Liver (tissue), 9 donors: Measurements from ENCODE around the gene ADRA2B. TPM values are rescaled to one million over a fixed set of nuclear protein-coding genes. Genes with fewer than 3 reads are reported as not detected.

ENCODE experiments used
- DNase-seq: peaks from one replicate; pipeline ENCODE4 v3.0.0-alpha.2; 2017; ENCODE audit warnings: low spot score
- H3K27ac ChIP-seq, 2 donors: one replicate each; pipeline ENCODE4 v1.7.0; 2013; ENCODE audit warnings: inconsistent platforms in 2 of 2, low read length in 2 of 2, control low read depth in 1 of 2, low read depth in 1 of 2, mild to moderate bottlenecking in 1 of 2
- H3K27me3 ChIP-seq, 4 donors: one replicate each; pipeline versions ENCODE4 v1.6.1 to v1.7.0; 2013; ENCODE audit warnings: low read length in 3 of 4, inconsistent platforms in 1 of 4, mild to moderate bottlenecking in 1 of 4, moderate library complexity in 1 of 4; ENCODE audit not compliant: control insufficient read depth in 4 of 4, insufficient read depth in 4 of 4
- H3K36me3 ChIP-seq, 4 donors: one replicate each; pipeline versions ENCODE4 v1.6.1 to v1.7.0; 2013; ENCODE audit warnings: low read length in 3 of 4, mild to moderate bottlenecking in 3 of 4, low read depth in 1 of 4, moderate library complexity in 1 of 4; ENCODE audit not compliant: control insufficient read depth in 4 of 4, insufficient read depth in 3 of 4
- H3K4me1 ChIP-seq, 4 donors: one replicate each; pipeline versions ENCODE4 v1.6.1 to v1.7.0; 2013; ENCODE audit warnings: low read length in 3 of 4, mild to moderate bottlenecking in 3 of 4, moderate library complexity in 1 of 4; ENCODE audit not compliant: control insufficient read depth in 4 of 4, insufficient read depth in 4 of 4
- H3K4me3 ChIP-seq, 3 donors: one replicate each; pipeline versions ENCODE4 v1.6.1 to v1.7.0; 2013; ENCODE audit warnings: low read length in 3 of 3, control low read depth in 1 of 3, low read depth in 1 of 3, mild to moderate bottlenecking in 1 of 3
- H3K9ac ChIP-seq, 2 donors: one replicate each; pipeline ENCODE4 v1.7.0; 2013; ENCODE audit warnings: low read length in 2 of 2, mild to moderate bottlenecking in 2 of 2, moderate library complexity in 2 of 2, control low read depth in 1 of 2, low read depth in 1 of 2
- H3K9me3 ChIP-seq, 4 donors: one replicate each; pipeline versions ENCODE4 v1.6.1 to v1.7.0; 2013; ENCODE audit warnings: low read length in 3 of 4; ENCODE audit not compliant: control insufficient read depth in 4 of 4
- ATF3 ChIP-seq: IDR thresholded peaks from 2 replicates; pipeline ENCODE4 v1.6.1; 2016; ENCODE audit warnings: antibody characterized with exemption
- CTCF ChIP-seq: fragments of 150-350 bp; IDR thresholded peaks from 2 replicates; pipeline ENCODE4 v1.5.1; 2017; ENCODE audit warnings: improper control_type of control experiment, low read depth, low read length; ENCODE audit not compliant: missing input control
- EGR1 ChIP-seq, 2 donors: IDR thresholded peaks; 2 replicates each; pipeline ENCODE4 v1.6.1; 2016 to 2018; ENCODE audit warnings: antibody characterized with exemption in 2 of 2, low read depth in 2 of 2
- FOXA1 ChIP-seq: IDR thresholded peaks from 2 replicates; pipeline ENCODE4 v1.6.1; 2016; ENCODE audit warnings: antibody characterized with exemption
- FOXA2 ChIP-seq: IDR thresholded peaks from 2 replicates; pipeline ENCODE4 v1.6.1; 2016; ENCODE audit warnings: antibody characterized with exemption
- GABPA ChIP-seq, 2 donors: IDR thresholded peaks in 1 of 2; conservative IDR thresholded peaks in 1 of 2; 2 replicates each; pipeline ENCODE4 v1.6.1; 2016; ENCODE audit warnings: antibody characterized with exemption in 2 of 2, mild to moderate bottlenecking in 1 of 2, moderate library complexity in 1 of 2
- HNF4A ChIP-seq, 2 donors: conservative IDR thresholded peaks; 2 replicates each; pipeline ENCODE4 v1.6.1; 2016; ENCODE audit warnings: antibody characterized with exemption in 2 of 2, mild to moderate bottlenecking in 2 of 2
- HNF4G ChIP-seq: IDR thresholded peaks from 2 replicates; pipeline ENCODE4 v1.6.1; 2016; ENCODE audit warnings: antibody characterized with exemption
- JUND ChIP-seq, 2 donors: IDR thresholded peaks; 2 replicates each; pipeline ENCODE4 v1.6.1; 2016; ENCODE audit warnings: antibody characterized with exemption in 2 of 2
- MAX ChIP-seq: IDR thresholded peaks from 2 replicates; pipeline ENCODE4 v1.6.1; 2016; ENCODE audit warnings: antibody characterized with exemption
- NR2F2 ChIP-seq: IDR thresholded peaks from 2 replicates; pipeline ENCODE4 v1.6.1; 2016; ENCODE audit warnings: antibody characterized with exemption
- REST ChIP-seq: IDR thresholded peaks from 2 replicates; pipeline ENCODE4 v1.6.1; 2016; ENCODE audit warnings: antibody characterized with exemption, mild to moderate bottlenecking
- RXRA ChIP-seq, 2 donors: IDR thresholded peaks; 2 replicates each; pipeline ENCODE4 v1.6.1; 2017 to 2018; ENCODE audit warnings: antibody characterized with exemption in 2 of 2, mild to moderate bottlenecking in 1 of 2
- SP1 ChIP-seq: IDR thresholded peaks from 2 replicates; pipeline ENCODE4 v1.6.1; 2018; ENCODE audit warnings: antibody characterized with exemption, mild to moderate bottlenecking
- TAF1 ChIP-seq: conservative IDR thresholded peaks from 2 replicates; pipeline ENCODE4 v1.6.1; 2016; ENCODE audit warnings: antibody characterized with exemption, mild to moderate bottlenecking
- YY1 ChIP-seq: IDR thresholded peaks from 2 replicates; pipeline ENCODE4 v1.6.1; 2016; ENCODE audit warnings: antibody characterized with exemption, mild to moderate bottlenecking
- ZBTB33 ChIP-seq: IDR thresholded peaks from 2 replicates; pipeline ENCODE4 v1.6.1; 2016; ENCODE audit warnings: antibody characterized with exemption
- WGBS: extraction: QIAGEN DNeasy Blood & Tissue Kit; methylation state at CpG from one replicate; pipeline ENCODE4 v1.1.7; 2013; 5-methylcytosine and 5-hydroxymethylcytosine counted together
- polyA plus RNA-seq, 2 donors: library from polyadenylated mRNA; stranded (reverse) in 1 of 2; unstranded in 1 of 2; fragments of 200-250 nt in 1 of 2; fragments of >200 nt in 1 of 2; fragmentation: Nextera tagmentation in 1 of 2; extraction: Ambion mirVana in 1 of 2; gene quantifications; one replicate each; pipeline versions ENCODE4 v1.2.1 to v1.2.3, GENCODE V29; 2013 to 2015
- total RNA-seq, 2 donors: library from RNA; depleted of rRNA; stranded (reverse); fragments of >200 nt; gene quantifications; one replicate each; pipeline ENCODE4 v1.2.3, GENCODE V29; 2014
- donor health status: healthy.
- donor health status: healthy.
- donor health status: healthy.
- donor health status: healthy.
- donor health status: healthy.

The ADRA2B gene
- total and polyA plus RNA-seq, 4 donors, result 1.3 to 8.6 (median 3.0) TPM

- TF ChIP-seq NR2F2, result no peak
- no peak for TF ChIP-seq FOXA2
- no peak for TF ChIP-seq EGR1 (IDR thresholded peaks at IDR 0.05; ENCODE audit: low read depth in 2 of 2)
- TF ChIP-seq JUND (IDR thresholded peaks at IDR 0.05), result no peak
- TF ChIP-seq ZBTB33, result no peak
- no peak for TF ChIP-seq TAF1
- no peak for TF ChIP-seq HNF4G
- no peak for TF ChIP-seq YY1
- TF ChIP-seq REST, result no peak
- no peak for TF ChIP-seq CTCF
- TF ChIP-seq MAX, result no peak
- H3K9me3 ChIP-seq, result no peaks in the 10 kb centered on the region
- DNase-seq, result no peak
- H3K4me3 ChIP-seq, result no peak overlapping the region
- 93% methylated on average over 5 of the region's 5 CpGs for WGBS
- H3K27ac ChIP-seq, result no peak overlapping the region
- H3K4me1 ChIP-seq, result no peaks in the 10 kb centered on the region
- H3K27me3 ChIP-seq, result peaks cover 0 to 3% (median 0%) of the 10 kb centered on the region in 4 donors
- no peaks in the 10 kb centered on the region for H3K36me3 ChIP-seq
- no peak overlapping the region for H3K9ac ChIP-seq
Observed at GRCh38 chr2:96122391-96122790, 6.0 kb upstream of the ADRA2B start.

- WGBS, result 89% methylated on average over 4 of the region's 4 CpGs
- Histone ChIP-seq H3K4me3 (no peak overlapping the region), H3K27me3 (peaks cover 0 to 3% (median 0%) of the 10 kb centered on the region in 4 donors), H3K36me3 (no peaks in the 10 kb centered on the region), H3K9ac (no peak overlapping the region), H3K9me3 (no peaks in the 10 kb centered on the region), H3K4me1 (peaks cover 0 to 3% (median 2%) of the 10 kb centered on the region in 4 donors), H3K27ac (no peak overlapping the region)
- DNase-seq, result no peak
- TF ChIP-seq RXRA (IDR thresholded peaks at IDR 0.05) (no peak), CTCF (no peak), MAX (no peak), REST (no peak), FOXA1 (no peak), SP1 (no peak), NR2F2 (no peak), TAF1 (no peak), HNF4A (conservative IDR thresholded peaks at IDR 0.05) (no peak), HNF4G (no peak), JUND (IDR thresholded peaks at IDR 0.05) (no peak), GABPA (IDR thresholded peaks at IDR 0.05 in 1 of 2, conservative IDR thresholded peaks at IDR 0.05 in 1 of 2) (no peak), EGR1 (IDR thresholded peaks at IDR 0.05; ENCODE audit: low read depth in 2 of 2) (no peak), YY1 (no peak), ATF3 (no peak)
Observed at GRCh38 chr2:96121414-96121813, 5.0 kb upstream of the ADRA2B start.
